ENCODE data around the gene SLC28A1. TPM values are rescaled to one million over a fixed set of nuclear protein-coding genes. Genes with fewer than 3 reads are reported as not detected.
"Not testable (repeated sequence)": the region's sequence is repeated elsewhere in the genome, so short reads cannot be mapped to it uniquely, and the experiment has no call there.

Gene SLC28A1
- total and polyA plus RNA-seq, 11 donors: 0.14 to 2.9 (median 0.74) TPM; not detected in 1

DNA sequence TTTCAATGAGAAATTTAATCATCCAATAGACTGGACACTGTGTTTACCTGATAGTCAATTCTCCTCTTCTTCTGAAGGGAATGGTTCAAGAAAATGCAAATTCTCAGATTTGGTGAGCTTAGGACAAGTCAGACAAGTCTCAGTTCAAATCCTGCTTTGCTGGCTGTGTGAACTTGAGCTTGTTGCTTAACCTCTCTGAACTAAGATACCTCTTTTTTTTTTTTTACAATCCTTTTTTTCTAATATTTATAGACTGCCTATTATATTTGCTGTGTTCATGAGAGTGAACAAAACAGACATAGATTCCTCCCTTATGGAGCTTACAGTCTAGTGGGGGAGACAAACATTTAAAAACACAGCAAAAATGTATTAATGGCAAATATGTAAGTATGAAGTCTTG lies 8.2 kb upstream of the SLC28A1 start:
- TF ChIP-seq POLR2A (IDR thresholded peaks at IDR 0.05): no peak
- TF ChIP-seq, protein P1, sequence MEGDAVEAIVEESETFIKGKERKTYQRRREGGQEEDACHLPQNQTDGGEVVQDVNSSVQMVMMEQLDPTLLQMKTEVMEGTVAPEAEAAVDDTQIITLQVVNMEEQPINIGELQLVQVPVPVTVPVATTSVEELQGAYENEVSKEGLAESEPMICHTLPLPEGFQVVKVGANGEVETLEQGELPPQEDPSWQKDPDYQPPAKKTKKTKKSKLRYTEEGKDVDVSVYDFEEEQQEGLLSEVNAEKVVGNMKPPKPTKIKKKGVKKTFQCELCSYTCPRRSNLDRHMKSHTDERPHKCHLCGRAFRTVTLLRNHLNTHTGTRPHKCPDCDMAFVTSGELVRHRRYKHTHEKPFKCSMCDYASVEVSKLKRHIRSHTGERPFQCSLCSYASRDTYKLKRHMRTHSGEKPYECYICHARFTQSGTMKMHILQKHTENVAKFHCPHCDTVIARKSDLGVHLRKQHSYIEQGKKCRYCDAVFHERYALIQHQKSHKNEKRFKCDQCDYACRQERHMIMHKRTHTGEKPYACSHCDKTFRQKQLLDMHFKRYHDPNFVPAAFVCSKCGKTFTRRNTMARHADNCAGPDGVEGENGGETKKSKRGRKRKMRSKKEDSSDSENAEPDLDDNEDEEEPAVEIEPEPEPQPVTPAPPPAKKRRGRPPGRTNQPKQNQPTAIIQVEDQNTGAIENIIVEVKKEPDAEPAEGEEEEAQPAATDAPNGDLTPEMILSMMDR (IDR thresholded peaks at IDR 0.05): no peak
- Histone ChIP-seq H3K27ac (no peak overlapping the region), H3K27me3 (no peaks in the 10 kb centered on the region), H3K4me3 (no peak overlapping the region), H3K36me3 (peaks cover 0 to 2% (median 0%) of the 10 kb centered on the region in 9 donors), H3K4me1 (peaks cover 0 to 16% (median 3%) of the 10 kb centered on the region in 12 donors), H3K9me3 (no peaks in the 10 kb centered on the region)
- ATAC-seq (no peak), DNase-seq (no peak)
- intact Hi-C loops (cut with DNase I): loop anchor here in 2 of 10 donors (5.0 to 10.0 kb wide), 3 partner anchors 51 to 274 kb away; partner anchors contain the start of genes NMB (in 1 of the 2), WDR73 (in 1 of the 2) and ZSCAN2 (in 1 of the 2)

DNA sequence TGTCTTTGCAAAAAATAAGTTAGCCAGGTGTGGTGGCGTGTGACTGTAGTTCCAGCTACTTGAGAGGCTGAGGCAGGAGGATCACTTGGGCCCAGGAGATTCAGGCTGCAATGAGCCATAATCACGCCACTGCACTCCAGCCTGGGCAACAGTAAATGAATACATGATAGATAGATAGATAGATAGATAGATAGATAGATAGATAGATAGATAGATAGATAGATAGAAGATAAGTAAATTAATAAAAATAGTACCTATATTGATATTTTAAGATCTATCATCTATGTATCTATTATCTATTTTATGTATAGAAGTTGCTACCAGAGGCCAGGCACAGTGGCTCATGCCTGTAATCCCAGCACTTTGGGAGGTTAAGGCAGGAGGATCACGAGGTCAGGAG lies 6.8 kb upstream of the SLC28A1 start:
- WGBS, 4 donors: 91 to 95% (median 93%) methylated on average over 3 of the region's 3 CpGs
- peaks cover 0 to 16% (median 3%) of the 10 kb centered on the region in 12 donors for H3K4me1 ChIP-seq
- not testable (repeated sequence) for H3K4me3 ChIP-seq, H3K27ac ChIP-seq, ATAC-seq, H3K9me3 ChIP-seq, H3K36me3 ChIP-seq, H3K27me3 ChIP-seq, DNase-seq
- intact Hi-C loops (cut with DNase I): loop anchor here in 2 of 10 donors (5.0 to 10.0 kb wide), 3 partner anchors 50 to 275 kb away; partner anchors contain the start of genes NMB (in 1 of the 2), WDR73 (in 1 of the 2) and ZSCAN2 (in 1 of the 2)

DNA sequence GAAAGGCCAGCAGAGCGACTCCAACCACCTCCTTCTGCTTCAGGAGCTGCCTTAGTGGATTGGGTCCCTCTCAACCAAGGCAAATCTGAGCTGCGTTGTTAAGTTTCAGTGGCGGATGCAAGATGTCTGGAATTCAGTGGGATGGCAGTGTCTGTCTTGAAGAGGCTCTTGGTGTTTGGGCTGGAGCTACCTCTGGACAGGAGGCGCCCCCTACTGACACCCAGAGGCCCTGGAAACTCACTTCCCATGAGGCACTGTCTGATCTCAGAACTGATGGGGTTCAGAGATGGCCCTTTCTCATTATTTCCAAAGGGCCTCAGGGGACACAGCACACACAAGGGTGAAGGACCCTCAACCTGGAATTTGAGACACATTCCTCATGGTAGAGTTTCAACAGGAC lies 6.0 kb upstream of the SLC28A1 start:
- no peaks in the 10 kb centered on the region for H3K27me3 ChIP-seq
- H3K4me1 ChIP-seq: peaks cover 0 to 16% (median 1%) of the 10 kb centered on the region in 12 donors
- no peaks in the 10 kb centered on the region for H3K9me3 ChIP-seq
- ATAC-seq: peak; percentile 16 to 62 (median 46)
- WGBS, 4 donors: 51 to 62% (median 57%) methylated on average over 4 of the region's 4 CpGs
- TF ChIP-seq, protein P1 (IDR thresholded peaks at IDR 0.05): peak; percentile 42 to 69 (median 58)
- TF ChIP-seq POLR2A (IDR thresholded peaks at IDR 0.05): no peak
- no peak overlapping the region for H3K27ac ChIP-seq
- peak; percentile 51 to 75 (median 64) for DNase-seq
- H3K36me3 ChIP-seq: no peaks in the 10 kb centered on the region
- intact Hi-C loops (cut with DNase I): loop anchor here in 2 of 10 donors (5.0 to 10.0 kb wide), 3 partner anchors 49 to 276 kb away; partner anchors contain the start of genes NMB (in 1 of the 2), WDR73 (in 1 of the 2) and ZSCAN2 (in 1 of the 2)
- no peak overlapping the region for H3K4me3 ChIP-seq

DNA sequence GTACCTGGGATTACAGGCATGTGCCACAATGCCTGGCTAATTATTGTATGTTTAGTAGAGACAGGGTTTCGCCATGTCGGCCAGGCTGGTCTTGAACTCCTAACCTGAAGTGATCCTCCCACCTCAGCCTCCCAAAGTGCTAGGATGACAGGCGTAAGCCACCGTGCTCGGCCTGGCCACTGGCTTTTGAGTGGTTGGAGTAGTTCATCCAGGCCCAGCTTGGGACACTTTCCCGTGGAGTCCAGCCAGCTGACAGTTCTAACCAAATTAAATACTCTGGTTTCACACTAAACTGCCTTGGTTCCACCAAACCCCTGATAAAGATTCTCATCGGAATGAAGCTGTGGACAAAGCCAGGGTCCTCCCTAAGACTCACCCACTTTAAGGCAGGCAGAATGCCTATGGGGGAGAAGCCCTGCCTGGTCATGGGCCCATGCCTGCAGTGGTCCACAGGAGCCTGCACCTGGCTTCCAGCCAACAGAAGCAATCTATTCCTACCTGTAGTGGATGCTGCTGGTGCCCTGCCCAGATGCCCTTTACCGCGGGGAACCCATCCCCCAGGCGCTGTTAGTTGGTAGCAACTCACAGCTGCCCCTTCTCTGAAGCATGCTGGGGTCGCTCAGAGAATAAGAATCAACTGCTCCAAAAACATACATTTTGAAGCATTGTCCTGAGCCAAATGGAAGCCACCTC lies 5.2 kb upstream of the SLC28A1 start:
- no peak for ATAC-seq

More for the DNA sequence above, 5.2 kb upstream of the SLC28A1 start:
- no peak for DNase-seq
- Histone ChIP-seq H3K4me1 (peaks cover 0 to 21% (median 5%) of the 10 kb centered on the region in 12 donors), H3K4me3 (no peak overlapping the region), H3K27me3 (no peaks in the 10 kb centered on the region), H3K36me3 (no peaks in the 10 kb centered on the region), H3K27ac (no peak overlapping the region), H3K9me3 (no peaks in the 10 kb centered on the region)
- intact Hi-C loops (cut with DNase I): loop anchor here in 2 of 10 donors (5.0 to 10.0 kb wide), 3 partner anchors 48 to 277 kb away; partner anchors contain the start of genes NMB (in 1 of the 2), WDR73 (in 1 of the 2) and ZSCAN2 (in 1 of the 2)
- TF ChIP-seq, protein P1 (IDR thresholded peaks at IDR 0.05): no peak
- no peak for TF ChIP-seq POLR2A (IDR thresholded peaks at IDR 0.05)
- WGBS, 4 donors: 84 to 88% (median 86%) methylated on average over 9 to 11 of the region's 11 CpGs
